ENCODE measurements around the gene GTF2F2.
"Not testable (repeated sequence)": the region's sequence is repeated elsewhere in the genome, so short reads cannot be mapped to it uniquely, and the experiment has no call there.

Gene GTF2F2

GRCh38 chr13:45180713-45181601, 60.6 kb downstream of the GTF2F2 start:
- DNase-seq: no peak

GRCh38 chr13:45184693-45185092, 64.4 kb downstream of the GTF2F2 start:
- no peak for DNase-seq

GRCh38 chr13:45185286-45185685, 65.0 kb downstream of the GTF2F2 start:
- no peak for DNase-seq

GRCh38 chr13:45189077-45189476, 68.8 kb downstream of the GTF2F2 start:
- DNase-seq: not testable (repeated sequence)

GRCh38 chr13:45189511-45189910, 69.2 kb downstream of the GTF2F2 start:
- DNase-seq: peak; percentile 90

- no peak for DNase-seq
Measured at GRCh38 chr13:45191874-45192273, 71.6 kb downstream of the GTF2F2 start.

GRCh38 chr13:45194081-45194939, 74.0 kb downstream of the GTF2F2 start:
- peak; percentile 70 for DNase-seq

GRCh38 chr13:45195421-45195820, 75.1 kb downstream of the GTF2F2 start:
- DNase-seq: no peak

GRCh38 chr13:45196096-45196495, 75.8 kb downstream of the GTF2F2 start:
- DNase-seq: no peak

GRCh38 chr13:45196622-45197021, 76.3 kb downstream of the GTF2F2 start:
- DNase-seq: no peak

GRCh38 chr13:45198041-45198440, 77.7 kb downstream of the GTF2F2 start:
- DNase-seq: no peak

- no peak for DNase-seq
Measured at GRCh38 chr13:45198924-45199323, 78.6 kb downstream of the GTF2F2 start.

GRCh38 chr13:45199711-45200110, 79.4 kb downstream of the GTF2F2 start:
- no peak for DNase-seq

GRCh38 chr13:45200701-45201232, 80.5 kb downstream of the GTF2F2 start, which contains the start of gene KCTD4:
Gene KCTD4, minus strand, starts transcription at chr13:45201045. Its CDS starts 6,478 bp downstream, at chr13:45194567.
- DNase-seq: peak; percentile 30

- DNase-seq: no peak
Measured at GRCh38 chr13:45205124-45205523, 84.8 kb downstream of the GTF2F2 start.

GRCh38 chr13:45206340-45206739, 86.0 kb downstream of the GTF2F2 start:
- peak; percentile 94 for DNase-seq

GRCh38 chr13:45207319-45207718, 87.0 kb downstream of the GTF2F2 start:
- DNase-seq: no peak

GRCh38 chr13:45208132-45208531, 87.8 kb downstream of the GTF2F2 start:
- DNase-seq: no peak

- no peak for DNase-seq
Measured at GRCh38 chr13:45209229-45209628, 88.9 kb downstream of the GTF2F2 start.

- DNase-seq: no peak
Measured at GRCh38 chr13:45215392-45216077, 95.2 kb downstream of the GTF2F2 start.

GRCh38 chr13:45216193-45216592, 95.9 kb downstream of the GTF2F2 start:
- no peak for DNase-seq

- no peak for DNase-seq
Measured at GRCh38 chr13:45218689-45219088, 98.4 kb downstream of the GTF2F2 start.
